ENCODE results near the gene WDR7. TPM values are rescaled to one million over a fixed set of nuclear protein-coding genes. Genes with fewer than 3 reads are reported as not detected.

WDR7 gene
- polyA plus RNA-seq, 2 of the 4 experiments (the other 2 are of a cell fraction), result 4.2 to 7.0 TPM

DNA sequence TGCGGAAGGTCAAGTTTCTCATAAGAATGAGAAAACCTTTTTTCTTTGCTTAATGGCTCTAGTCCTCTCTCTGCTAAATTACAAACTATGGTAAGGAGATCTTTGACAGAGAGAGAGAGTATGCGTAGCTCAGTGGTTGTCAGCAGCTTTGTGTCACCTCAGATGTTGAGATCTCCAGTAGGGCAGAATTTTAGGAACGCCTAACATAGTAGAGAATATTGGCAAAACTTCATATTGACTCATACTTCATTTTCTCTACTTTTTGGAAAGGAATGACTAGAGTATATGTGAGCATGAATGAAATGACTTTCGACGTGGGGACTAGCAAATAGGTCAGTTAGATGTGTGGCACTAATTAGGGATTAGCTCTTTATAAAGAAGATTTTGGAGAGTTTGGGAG lies 64.0 kb downstream of the WDR7 start:
- H3K4me2 ChIP-seq, result no peak overlapping the region
- no peak overlapping the region for H3K4me3 ChIP-seq
- WGBS (ENCODE audit: missing lambda C conversion rate), result 94% methylated on average over 5 of the region's 5 CpGs
- DNase-seq (ENCODE audit: low read depth in 1 of 2, low spot score in 1 of 2), result no peak
- ChIA-PET POLR2A (no interaction called here), CTCF (interaction anchor here (0.7 to 1.0 kb wide), 2 partner anchors 10 to 28 kb away, joined by 3 to 4 read pairs; no protein-coding TSS in a partner anchor)
- no peak for FAIRE-seq
- peaks cover 5% of the 10 kb centered on the region; the same call in 1 of the 3 replicates for H3K4me1 ChIP-seq
- H3K9me3 ChIP-seq, result no peaks in the 10 kb centered on the region
- no peak overlapping the region for H3K27ac ChIP-seq
- ATAC-seq, result no peak
- TF ChIP-seq CBX2 (IDR thresholded peaks at IDR 0.05; ENCODE audit: borderline replicate concordance, low read depth) (no peak), ESRRA (IDR thresholded peaks at IDR 0.05; ENCODE audit: borderline replicate concordance, low read length) (no peak), KDM5A (IDR thresholded peaks at IDR 0.05) (no peak), NPAS2 (CRISPR knock-in tag; IDR thresholded peaks at IDR 0.05; ENCODE audit: borderline replicate concordance) (no peak), CBX8 (IDR thresholded peaks at IDR 0.05) (no peak)
- TF ChIP-seq, protein P1, sequence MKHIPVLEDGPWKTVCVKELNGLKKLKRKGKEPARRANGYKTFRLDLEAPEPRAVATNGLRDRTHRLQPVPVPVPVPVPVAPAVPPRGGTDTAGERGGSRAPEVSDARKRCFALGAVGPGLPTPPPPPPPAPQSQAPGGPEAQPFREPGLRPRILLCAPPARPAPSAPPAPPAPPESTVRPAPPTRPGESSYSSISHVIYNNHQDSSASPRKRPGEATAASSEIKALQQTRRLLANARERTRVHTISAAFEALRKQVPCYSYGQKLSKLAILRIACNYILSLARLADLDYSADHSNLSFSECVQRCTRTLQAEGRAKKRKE (CRISPR knock-in tag; IDR thresholded peaks at IDR 0.05; ENCODE audit: low read depth), result no peak

DNA sequence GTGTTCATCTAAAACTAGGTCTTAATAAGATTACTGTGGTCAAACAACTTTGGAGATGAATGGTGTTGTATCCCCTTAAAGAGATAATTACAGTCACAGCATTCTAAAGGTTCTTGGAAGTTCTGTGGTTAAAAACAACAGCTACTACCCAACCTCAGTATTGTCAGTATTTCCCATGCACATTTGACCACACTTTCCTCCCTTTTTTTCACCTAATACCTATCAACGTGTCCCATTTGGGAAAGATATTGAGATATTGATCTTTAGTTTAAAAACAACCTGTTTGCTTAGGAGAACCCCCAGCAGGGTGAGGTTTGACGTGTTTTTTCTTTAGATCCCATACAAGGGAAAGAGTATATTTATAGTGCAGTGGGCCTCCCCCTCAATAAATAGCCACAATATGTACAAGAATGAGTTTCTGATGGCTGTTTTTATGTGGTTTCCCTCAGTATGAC lies 65.6 kb downstream of the WDR7 start:
- no peak for ATAC-seq
- Histone ChIP-seq H3K4me2 (no peak overlapping the region), H3K9me3 (no peaks in the 10 kb centered on the region), H3K4me1 (peaks cover 5% of the 10 kb centered on the region; the same call in 1 of the 3 replicates), H3K27ac (no peak overlapping the region), H3K4me3 (no peak overlapping the region)
- FAIRE-seq, result no peak
- no peak for TF ChIP-seq CHD2 (IDR thresholded peaks at IDR 0.05; ENCODE audit: low read length, partially characterized antibody)
- TF ChIP-seq CHD4 (IDR thresholded peaks at IDR 0.05; ENCODE audit: borderline replicate concordance), result no peak
- TF ChIP-seq SMC3 (IDR thresholded peaks at IDR 0.05), result no peak
- no peak for TF ChIP-seq ESRRA (IDR thresholded peaks at IDR 0.05; ENCODE audit: borderline replicate concordance, low read length)
- TF ChIP-seq NPAS2 (CRISPR knock-in tag; IDR thresholded peaks at IDR 0.05; ENCODE audit: borderline replicate concordance), result no peak
- no peak for TF ChIP-seq RAD21 (conservative IDR thresholded peaks at IDR 0.05 in 1 of 2, IDR thresholded peaks at IDR 0.05 in 1 of 2)
- TF ChIP-seq KDM5A (IDR thresholded peaks at IDR 0.05), result no peak
- TF ChIP-seq, protein P2, sequence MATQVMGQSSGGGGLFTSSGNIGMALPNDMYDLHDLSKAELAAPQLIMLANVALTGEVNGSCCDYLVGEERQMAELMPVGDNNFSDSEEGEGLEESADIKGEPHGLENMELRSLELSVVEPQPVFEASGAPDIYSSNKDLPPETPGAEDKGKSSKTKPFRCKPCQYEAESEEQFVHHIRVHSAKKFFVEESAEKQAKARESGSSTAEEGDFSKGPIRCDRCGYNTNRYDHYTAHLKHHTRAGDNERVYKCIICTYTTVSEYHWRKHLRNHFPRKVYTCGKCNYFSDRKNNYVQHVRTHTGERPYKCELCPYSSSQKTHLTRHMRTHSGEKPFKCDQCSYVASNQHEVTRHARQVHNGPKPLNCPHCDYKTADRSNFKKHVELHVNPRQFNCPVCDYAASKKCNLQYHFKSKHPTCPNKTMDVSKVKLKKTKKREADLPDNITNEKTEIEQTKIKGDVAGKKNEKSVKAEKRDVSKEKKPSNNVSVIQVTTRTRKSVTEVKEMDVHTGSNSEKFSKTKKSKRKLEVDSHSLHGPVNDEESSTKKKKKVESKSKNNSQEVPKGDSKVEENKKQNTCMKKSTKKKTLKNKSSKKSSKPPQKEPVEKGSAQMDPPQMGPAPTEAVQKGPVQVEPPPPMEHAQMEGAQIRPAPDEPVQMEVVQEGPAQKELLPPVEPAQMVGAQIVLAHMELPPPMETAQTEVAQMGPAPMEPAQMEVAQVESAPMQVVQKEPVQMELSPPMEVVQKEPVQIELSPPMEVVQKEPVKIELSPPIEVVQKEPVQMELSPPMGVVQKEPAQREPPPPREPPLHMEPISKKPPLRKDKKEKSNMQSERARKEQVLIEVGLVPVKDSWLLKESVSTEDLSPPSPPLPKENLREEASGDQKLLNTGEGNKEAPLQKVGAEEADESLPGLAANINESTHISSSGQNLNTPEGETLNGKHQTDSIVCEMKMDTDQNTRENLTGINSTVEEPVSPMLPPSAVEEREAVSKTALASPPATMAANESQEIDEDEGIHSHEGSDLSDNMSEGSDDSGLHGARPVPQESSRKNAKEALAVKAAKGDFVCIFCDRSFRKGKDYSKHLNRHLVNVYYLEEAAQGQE (IDR thresholded peaks at IDR 0.05), result no peak
- TF ChIP-seq POLR2A (IDR thresholded peaks at IDR 0.05; ENCODE audit: low read length), result no peak
- no peak for TF ChIP-seq MYC (IDR thresholded peaks at IDR 0.05; ENCODE audit: borderline replicate concordance, low read length)
- TF ChIP-seq FOXS1 (CRISPR knock-in tag; IDR thresholded peaks at IDR 0.05), result no peak
- TF ChIP-seq, protein P3, sequence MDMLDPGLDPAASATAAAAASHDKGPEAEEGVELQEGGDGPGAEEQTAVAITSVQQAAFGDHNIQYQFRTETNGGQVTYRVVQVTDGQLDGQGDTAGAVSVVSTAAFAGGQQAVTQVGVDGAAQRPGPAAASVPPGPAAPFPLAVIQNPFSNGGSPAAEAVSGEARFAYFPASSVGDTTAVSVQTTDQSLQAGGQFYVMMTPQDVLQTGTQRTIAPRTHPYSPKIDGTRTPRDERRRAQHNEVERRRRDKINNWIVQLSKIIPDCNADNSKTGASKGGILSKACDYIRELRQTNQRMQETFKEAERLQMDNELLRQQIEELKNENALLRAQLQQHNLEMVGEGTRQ (IDR thresholded peaks at IDR 0.05), result no peak
- no peak for TF ChIP-seq ZFP36 (IDR thresholded peaks at IDR 0.05; ENCODE audit: borderline replicate concordance, partially characterized antibody)
- TF ChIP-seq ZNF302 (CRISPR knock-in tag; IDR thresholded peaks at IDR 0.05), result no peak
- no peak for TF ChIP-seq HOXB5 (CRISPR knock-in tag; IDR thresholded peaks at IDR 0.05)
- TF ChIP-seq ZC3H11A (IDR thresholded peaks at IDR 0.05), result no peak
- DNase-seq (ENCODE audit: low read depth in 1 of 2, low spot score in 1 of 2), result no peak
- whole genome bisulfite sequencing (ENCODE audit: missing lambda C conversion rate), result 84% methylated on average over 2 of the region's 2 CpGs
- ChIA-PET CTCF (interaction anchor here (0.7 kb wide), 1 partner anchor 819 kb away, joined by 3 read pairs; no protein-coding TSS in a partner anchor), POLR2A (no interaction called here)

Measured in A549 (cell line).